NB4 (cell line): ENCODE measurements around the gene SNX18.

Experiments used
- DNase-seq: peaks from one replicate; pipeline ENCODE4 v3.0.0; 2010; ENCODE audit warnings: low read depth
- H3K4me3 ChIP-seq: one replicate; pipeline ENCODE4 v1.5.1; 2011; ENCODE audit warnings: mild to moderate bottlenecking, low read depth, low read length, moderate library complexity
- MYC ChIP-seq: IDR thresholded peaks from 2 replicates; pipeline ENCODE4 v1.6.1; 2011; ENCODE audit warnings: low read depth, low read length
- POLR2A ChIP-seq: IDR thresholded peaks from 2 replicates; pipeline ENCODE4 v1.6.1; 2011; ENCODE audit warnings: mild to moderate bottlenecking; ENCODE audit not compliant: insufficient read length; ENCODE audit errors: extremely low read depth
- TF ChIP-seq, protein P1 (sequence below): IDR thresholded peaks from 2 replicates; pipeline ENCODE4 v1.6.1; 2011; ENCODE audit warnings: low read depth, low read length
- TF ChIP-seq, protein P2 (sequence below): IDR thresholded peaks from one replicate; pipeline ENCODE4 v1.5.1; 2012; ENCODE audit warnings: low read depth, low read length

Gene SNX18

DNA sequence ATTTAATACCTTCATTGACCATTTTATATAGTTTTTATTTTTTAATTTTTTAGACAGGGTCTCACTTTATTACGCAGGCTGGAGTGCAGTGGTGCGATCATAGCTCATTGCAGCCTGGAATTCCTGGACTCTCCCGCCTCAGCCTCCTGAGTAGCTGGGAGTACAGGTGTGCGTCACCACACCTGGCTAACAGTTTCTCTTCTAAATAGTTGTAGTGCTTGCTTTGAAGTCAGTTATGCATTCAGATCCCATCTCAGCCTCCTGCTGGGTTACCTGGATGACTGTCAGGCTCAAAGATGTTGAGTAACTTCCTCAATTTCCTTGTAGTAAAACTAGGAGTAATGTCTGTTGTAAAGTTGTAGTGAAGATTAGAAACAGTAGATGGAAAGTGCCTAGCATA is 21.4 kb downstream of the SNX18 start:
- H3K4me3 ChIP-seq, result no peak overlapping the region
- DNase-seq, result peak; percentile 21
- TF ChIP-seq, protein P1, sequence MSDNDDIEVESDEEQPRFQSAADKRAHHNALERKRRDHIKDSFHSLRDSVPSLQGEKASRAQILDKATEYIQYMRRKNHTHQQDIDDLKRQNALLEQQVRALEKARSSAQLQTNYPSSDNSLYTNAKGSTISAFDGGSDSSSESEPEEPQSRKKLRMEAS, result no peak
- no peak for TF ChIP-seq MYC
- TF ChIP-seq, protein P2, sequence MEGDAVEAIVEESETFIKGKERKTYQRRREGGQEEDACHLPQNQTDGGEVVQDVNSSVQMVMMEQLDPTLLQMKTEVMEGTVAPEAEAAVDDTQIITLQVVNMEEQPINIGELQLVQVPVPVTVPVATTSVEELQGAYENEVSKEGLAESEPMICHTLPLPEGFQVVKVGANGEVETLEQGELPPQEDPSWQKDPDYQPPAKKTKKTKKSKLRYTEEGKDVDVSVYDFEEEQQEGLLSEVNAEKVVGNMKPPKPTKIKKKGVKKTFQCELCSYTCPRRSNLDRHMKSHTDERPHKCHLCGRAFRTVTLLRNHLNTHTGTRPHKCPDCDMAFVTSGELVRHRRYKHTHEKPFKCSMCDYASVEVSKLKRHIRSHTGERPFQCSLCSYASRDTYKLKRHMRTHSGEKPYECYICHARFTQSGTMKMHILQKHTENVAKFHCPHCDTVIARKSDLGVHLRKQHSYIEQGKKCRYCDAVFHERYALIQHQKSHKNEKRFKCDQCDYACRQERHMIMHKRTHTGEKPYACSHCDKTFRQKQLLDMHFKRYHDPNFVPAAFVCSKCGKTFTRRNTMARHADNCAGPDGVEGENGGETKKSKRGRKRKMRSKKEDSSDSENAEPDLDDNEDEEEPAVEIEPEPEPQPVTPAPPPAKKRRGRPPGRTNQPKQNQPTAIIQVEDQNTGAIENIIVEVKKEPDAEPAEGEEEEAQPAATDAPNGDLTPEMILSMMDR, result no peak
- TF ChIP-seq POLR2A, result no peak

DNA sequence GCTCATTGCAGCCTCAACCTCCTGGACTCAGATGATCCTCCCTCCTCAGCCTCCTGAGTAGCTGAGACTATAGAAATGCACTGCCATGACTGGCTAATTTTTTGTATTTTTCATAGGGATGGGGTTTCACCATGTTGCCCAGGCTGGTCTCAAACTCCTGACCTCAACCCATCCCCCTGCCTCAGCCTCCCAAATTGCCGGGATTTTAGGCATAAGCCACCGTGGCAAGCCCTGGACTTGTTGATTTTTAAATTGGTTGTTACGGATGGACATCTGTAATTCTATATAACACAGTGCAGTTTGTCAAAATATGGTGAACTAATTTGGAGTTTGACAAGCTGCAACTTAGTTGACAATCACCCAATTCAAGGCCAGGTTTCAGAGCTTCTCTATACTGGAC is 22.7 kb downstream of the SNX18 start:
- TF ChIP-seq, protein P1, result no peak
- TF ChIP-seq POLR2A, result no peak
- no peak for TF ChIP-seq MYC
- TF ChIP-seq, protein P2, result no peak
- no peak for DNase-seq
- H3K4me3 ChIP-seq, result no peak overlapping the region

DNA sequence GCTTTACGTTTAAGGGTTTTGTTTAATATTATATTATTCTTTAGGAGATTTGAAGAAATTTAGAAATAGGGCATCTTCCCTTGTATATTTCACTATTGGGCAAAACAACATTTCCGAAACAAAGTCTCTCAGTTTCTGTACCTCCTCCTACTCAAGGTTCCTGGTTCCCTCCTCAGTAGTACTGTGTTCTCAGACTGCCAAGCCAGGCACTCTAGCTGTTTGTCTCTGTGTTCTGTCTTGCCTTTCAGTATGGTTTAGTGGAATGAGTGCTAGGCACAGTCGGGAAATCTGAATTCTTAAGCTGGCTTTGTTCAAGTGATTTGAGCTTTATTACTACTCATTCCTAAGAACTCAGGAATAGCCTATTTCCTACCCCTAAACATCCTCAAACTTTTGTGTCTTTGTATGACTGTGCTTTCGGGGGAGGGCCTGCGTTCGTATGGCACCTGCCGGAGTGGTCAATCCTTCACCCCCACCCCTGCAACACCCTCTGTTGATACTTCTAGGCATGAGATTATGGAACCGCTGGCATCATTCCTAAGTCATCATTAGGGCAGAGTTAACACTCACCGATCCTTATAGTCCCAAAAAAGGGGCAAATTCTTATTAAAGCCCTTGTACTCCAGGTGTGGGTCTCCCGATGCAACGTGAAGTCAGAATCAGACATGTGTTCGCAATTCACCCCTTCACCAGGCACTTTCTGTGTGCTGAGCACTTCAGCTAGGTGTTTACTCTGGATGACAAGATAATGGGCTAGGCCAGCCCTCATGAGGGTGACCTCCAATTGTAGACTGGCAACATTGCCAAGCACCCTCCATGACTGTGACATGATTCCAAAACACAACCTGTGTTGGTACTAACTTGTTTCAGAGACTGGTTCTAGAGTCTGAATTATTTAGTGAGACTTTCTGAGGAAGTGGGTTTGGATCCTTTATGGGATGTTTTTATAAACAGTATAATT is 24.5 kb downstream of the SNX18 start:
- TF ChIP-seq, protein P1, result no peak
- TF ChIP-seq, protein P2, result no peak
- TF ChIP-seq POLR2A (no peak), MYC (no peak)
- H3K4me3 ChIP-seq, result no peak overlapping the region
- no peak for DNase-seq

DNA sequence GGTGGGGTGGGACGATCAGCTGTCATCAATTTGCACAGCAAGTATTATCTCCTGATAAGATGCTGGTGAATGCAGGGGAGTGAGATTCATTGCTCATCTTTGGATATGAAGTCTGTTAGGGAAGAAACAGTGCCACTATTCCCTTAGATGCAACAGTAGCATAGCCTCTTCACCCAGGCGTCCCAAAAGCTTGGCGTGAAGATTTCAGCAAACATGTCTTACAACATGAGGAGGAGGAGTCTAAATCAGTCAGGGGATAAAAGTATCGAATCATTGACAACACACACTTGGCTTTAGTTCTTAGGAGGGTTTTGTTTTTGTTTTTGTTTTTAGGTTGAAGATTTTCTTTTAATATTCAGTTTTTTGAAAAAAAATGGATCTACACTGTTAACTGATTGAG is 26.5 kb downstream of the SNX18 start:
- TF ChIP-seq MYC (no peak), POLR2A (no peak)
- TF ChIP-seq, protein P2, result no peak
- TF ChIP-seq, protein P1, result no peak
- no peak for DNase-seq
- no peak overlapping the region for H3K4me3 ChIP-seq

DNA sequence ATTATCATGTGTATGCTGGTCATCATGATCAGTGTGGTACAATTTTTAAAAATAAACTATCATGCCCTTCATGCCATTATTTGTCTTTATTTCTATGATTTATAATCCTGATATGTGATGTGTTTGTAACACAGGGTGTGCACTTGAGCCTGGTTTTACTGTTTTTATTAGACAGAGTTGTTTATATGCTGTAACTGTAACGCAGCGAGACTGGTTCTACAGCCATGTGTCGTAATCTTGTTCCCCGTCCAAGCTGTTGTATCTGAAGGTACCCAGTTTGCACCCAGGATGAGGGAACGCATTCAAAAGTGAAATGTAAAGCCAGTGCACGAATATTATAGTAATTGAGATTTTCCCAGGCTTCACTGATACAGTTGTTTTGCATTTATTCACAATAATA is 28.2 kb downstream of the SNX18 start:
- DNase-seq, result no peak
- no peak overlapping the region for H3K4me3 ChIP-seq
- TF ChIP-seq MYC (no peak), POLR2A (no peak)

DNA sequence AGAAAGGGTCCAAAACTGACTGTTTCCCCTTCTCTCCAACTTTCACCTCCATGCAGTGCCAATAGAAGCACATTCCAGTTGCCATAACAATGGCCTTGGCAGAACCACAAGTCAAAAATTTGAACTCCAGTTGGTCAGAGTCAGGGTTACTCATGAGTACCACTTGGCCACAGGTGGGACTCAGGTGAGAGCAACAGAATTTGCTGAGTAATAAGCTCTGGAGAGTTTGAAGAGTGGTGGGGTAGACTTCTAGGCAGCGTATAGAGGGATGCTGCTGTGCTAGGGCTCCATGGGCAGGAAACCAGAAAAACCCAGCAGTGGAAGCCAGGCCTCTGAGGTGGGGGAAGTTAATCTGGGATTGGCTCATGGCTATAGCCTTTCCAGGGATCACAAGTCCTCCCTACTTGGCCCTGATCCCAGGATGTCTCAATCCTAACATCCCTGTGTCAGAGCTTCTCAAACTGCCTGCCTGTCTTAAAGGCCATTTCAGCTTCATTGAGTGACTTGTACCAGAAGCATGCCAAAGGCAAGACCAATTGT is 30.2 kb downstream of the SNX18 start:
- TF ChIP-seq, protein P1, result no peak
- H3K4me3 ChIP-seq, result no peak overlapping the region
- no peak for DNase-seq
